PC-3 (cell line): ENCODE measurements around the gene ADAMTSL5.

Experiments
- EZH2 ChIP-seq: fragments of 300-600 bp; sonication (generic); IDR thresholded peaks from one replicate; pipeline ENCODE4 v1.6.1; 2017; ENCODE audit warnings: antibody characterized with exemption, mild to moderate bottlenecking, low read length; ENCODE audit not compliant: unreplicated experiment
- TF ChIP-seq, protein P1 (sequence below): fragments of 300-600 bp; sonication (generic); conservative IDR thresholded peaks from 2 replicates; pipeline ENCODE4 v1.5.1; 2017; ENCODE audit warnings: antibody characterized with exemption, low read depth, mild to moderate bottlenecking, low read length

DNA sequence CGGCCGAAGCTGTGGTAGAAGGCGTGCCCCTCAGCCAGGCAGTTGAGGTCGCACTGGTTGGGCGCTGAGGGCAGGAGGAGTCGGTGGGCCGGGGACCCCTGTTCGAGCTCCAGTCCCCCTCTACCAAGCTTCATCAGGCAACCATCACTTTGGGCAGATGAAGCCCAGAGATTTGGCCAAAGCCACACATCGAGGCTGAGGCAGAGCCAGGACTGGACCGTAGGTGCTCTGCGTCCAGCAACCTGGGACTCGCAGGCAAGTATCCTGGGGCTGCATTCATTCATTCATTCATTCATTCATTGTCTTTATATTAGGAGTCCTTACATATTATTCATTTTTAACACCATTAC is 4.3 kb downstream of the ADAMTSL5 start:
- TF ChIP-seq, protein P1, sequence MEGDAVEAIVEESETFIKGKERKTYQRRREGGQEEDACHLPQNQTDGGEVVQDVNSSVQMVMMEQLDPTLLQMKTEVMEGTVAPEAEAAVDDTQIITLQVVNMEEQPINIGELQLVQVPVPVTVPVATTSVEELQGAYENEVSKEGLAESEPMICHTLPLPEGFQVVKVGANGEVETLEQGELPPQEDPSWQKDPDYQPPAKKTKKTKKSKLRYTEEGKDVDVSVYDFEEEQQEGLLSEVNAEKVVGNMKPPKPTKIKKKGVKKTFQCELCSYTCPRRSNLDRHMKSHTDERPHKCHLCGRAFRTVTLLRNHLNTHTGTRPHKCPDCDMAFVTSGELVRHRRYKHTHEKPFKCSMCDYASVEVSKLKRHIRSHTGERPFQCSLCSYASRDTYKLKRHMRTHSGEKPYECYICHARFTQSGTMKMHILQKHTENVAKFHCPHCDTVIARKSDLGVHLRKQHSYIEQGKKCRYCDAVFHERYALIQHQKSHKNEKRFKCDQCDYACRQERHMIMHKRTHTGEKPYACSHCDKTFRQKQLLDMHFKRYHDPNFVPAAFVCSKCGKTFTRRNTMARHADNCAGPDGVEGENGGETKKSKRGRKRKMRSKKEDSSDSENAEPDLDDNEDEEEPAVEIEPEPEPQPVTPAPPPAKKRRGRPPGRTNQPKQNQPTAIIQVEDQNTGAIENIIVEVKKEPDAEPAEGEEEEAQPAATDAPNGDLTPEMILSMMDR, result no peak
- TF ChIP-seq EZH2, result no peak
